ENCODE results near the gene FAM162A.
"Not testable (repeated sequence)": the region's sequence is repeated elsewhere in the genome, so short reads cannot be mapped to it uniquely, and the experiment has no call there.

The FAM162A gene

GRCh38 chr3:122427857-122428471, 44.0 kb downstream of the FAM162A start:
- no peak for DNase-seq

GRCh38 chr3:122430371-122430770, 46.4 kb downstream of the FAM162A start:
- no peak for DNase-seq

- DNase-seq, result no peak
These were observed 52.0 kb downstream of the FAM162A start for GRCh38 chr3:122435950-122436349.

GRCh38 chr3:122443090-122443489, 59.1 kb downstream of the FAM162A start:
- DNase-seq, result no peak

- not testable (repeated sequence) for DNase-seq
These were observed 59.9 kb downstream of the FAM162A start for GRCh38 chr3:122443762-122444490.

DNA sequence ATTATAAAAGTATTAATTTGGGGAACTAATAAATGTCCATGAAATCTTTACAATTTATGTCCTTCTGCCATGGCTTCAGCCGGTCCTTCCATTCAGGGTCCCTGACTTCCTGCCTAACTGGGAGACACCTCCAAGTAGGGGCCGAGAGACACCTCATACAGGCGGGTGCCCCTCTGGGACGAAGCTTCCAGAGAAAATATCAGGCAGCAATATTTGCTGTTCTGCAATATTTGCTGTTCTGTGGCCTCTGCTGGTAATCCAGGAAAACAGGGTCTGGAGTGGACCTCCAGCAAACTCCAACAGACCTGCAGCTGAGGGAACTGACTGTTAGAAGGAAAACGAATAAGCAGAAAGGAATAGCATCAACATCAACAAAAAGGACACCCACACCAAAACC, 60.5 kb downstream of the FAM162A start:
- not testable (repeated sequence) for DNase-seq

DNA sequence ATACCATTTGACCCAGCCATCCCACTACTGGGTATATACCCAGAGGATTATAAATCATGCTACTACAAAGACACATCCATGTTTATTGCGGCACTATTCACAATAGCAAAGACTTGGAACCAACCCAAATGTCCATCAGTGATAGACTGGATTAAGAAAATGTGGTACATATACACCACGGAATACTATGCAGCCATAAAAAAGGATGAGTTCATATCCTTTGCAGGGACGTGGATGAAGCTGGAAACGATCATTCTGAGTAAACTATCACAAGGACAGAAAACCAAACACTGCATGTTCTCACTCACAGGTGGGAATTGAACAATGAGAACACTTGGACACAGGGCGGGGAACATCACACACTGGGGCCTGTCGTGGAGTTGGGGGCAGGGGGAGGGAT, 64.2 kb downstream of the FAM162A start:
- not testable (repeated sequence) for DNase-seq

GRCh38 chr3:122451371-122451770, 67.4 kb downstream of the FAM162A start:
- DNase-seq, result no peak

DNA sequence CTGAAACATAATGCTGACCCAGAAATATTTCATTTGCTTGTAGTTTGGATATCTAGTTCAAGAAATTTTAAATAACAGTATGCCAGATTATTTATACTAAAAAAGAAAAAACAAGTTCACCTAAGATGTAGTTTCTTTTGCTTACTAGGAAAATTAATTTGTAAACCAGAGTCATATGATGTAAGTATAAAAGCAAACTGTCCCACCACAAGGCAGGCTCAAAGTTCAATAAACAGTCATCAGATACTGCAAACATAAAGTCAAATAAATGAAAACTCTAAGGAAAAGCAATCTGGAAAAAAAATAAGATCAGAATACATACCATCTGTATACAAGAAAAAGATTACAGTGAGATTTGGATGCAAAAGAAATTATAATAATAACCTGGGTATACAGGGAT, 72.1 kb downstream of the FAM162A start:
- no peak for DNase-seq

- no peak for DNase-seq
These were observed 73.7 kb downstream of the FAM162A start for GRCh38 chr3:122457706-122458105.

GRCh38 chr3:122458992-122459391, 75.0 kb downstream of the FAM162A start:
- no peak for DNase-seq

DNA sequence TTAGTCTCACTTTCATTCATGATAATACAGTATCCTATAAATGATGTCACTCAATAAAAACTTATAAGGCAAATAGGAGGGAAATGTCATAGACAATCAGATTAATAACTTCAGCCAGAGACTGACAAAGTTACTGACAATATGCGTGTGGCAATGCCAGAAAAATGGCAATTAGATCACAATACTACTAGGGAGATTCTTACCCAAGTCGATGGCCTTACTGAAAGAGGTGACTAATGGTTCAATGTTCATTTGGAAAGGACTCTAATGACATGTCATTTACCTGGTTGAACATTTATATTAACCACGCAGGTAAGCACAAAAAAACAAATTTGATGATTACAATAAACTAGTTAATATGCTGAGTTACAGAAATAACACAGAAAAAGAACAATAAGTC, 77.8 kb downstream of the FAM162A start:
- DNase-seq, result no peak

Measured in activated effector memory CD4-positive, alpha-beta T cell treated with anti-CD3 and anti-CD28 coated beads, Interleukin-2, amount 50 U/mL, for 16 hours (primary cell).